Stimulated activated CD8-positive, alpha-beta memory T cell treated with anti-CD3 and anti-CD28 coated beads, Interleukin-7, amount 100 ng/mL, for 1 hour (primary cell): Measurements from ENCODE around the gene NUP153.
"Not testable (repeated sequence)": the region's sequence is repeated elsewhere in the genome, so short reads cannot be mapped to it uniquely, and the experiment has no call there.

ENCODE experiments used
- DNase-seq, 2 donors: peaks; one replicate each; pipeline ENCODE4 v3.0.0-alpha.2; 2020; ENCODE audit warnings: low read depth in 2 of 2

The NUP153 gene

DNA sequence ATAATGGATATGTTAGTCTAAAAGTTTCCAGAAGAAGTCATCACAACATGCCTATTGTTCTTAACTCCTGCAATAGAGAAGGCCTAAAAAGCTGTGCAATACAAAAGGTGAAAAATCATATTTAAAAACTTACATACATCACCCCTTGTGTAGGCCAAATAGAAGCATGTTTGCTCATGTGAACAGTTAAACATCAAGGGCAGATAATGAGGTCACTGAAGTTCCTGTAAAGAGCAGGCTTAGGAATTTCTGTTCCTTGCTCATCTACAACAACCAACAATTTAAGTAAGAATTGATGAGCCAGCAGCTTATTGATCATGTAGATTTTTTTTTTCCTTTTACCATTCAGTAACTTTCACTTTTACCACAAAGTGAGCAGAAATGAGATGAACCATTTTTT, 7.5 kb upstream of the NUP153 start:
- DNase-seq: no peak

DNA sequence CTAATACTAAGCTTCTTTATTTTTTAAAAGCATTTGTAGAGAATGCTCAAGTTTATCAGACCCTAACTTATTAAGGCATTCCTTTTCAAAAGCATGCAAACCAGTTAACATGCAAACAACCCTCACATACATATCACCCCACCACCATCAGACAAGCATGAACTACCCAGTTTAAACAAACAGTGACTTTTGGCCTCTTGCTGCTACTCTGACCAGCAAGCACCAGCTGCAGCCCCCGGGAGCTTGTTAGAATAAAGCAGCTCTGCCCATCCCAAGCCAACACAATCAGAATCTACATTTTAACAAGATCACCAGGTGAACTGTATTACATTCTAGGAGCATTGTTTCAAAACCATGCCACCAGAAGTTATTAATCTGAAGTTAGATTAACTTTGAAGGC, 5.9 kb upstream of the NUP153 start:
- DNase-seq: no peak

DNA sequence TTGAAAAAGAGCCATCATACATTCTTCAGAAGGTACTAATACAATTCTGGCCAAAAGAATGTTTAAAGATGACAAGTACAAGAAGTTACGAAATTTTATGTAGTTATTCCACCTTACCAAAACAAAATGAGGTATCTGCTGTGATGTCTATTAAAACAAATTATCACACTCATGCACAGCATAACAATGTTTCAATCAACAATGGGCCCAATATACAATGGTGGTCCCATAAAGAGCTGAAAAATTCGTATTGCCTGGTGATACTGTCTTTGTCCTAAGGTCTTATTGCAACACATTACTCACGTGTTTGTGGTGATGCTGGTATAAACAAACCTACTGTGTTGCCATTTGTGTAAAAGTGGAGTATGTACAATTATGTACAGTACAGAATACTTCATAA, 3.6 kb upstream of the NUP153 start:
- no peak for DNase-seq

DNA sequence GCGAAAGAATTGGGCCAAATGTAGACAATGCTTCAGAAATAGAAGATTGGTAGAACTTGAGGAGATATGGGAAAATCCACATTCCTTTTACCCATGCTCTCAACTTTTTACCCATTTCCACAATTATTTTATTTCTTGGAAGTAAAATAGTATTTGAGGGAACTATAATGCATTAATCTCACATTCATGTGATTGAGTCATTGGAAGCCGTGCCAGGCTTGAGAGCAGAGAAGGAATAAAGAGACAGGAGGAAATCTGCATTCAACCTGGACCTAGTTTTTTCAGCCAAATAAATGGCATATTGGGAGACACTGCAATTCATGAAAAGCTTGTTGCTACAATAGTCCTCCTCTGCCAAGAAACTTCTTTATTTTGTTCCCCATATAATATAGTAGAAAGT, 2.8 kb upstream of the NUP153 start:
- no peak for DNase-seq

DNA sequence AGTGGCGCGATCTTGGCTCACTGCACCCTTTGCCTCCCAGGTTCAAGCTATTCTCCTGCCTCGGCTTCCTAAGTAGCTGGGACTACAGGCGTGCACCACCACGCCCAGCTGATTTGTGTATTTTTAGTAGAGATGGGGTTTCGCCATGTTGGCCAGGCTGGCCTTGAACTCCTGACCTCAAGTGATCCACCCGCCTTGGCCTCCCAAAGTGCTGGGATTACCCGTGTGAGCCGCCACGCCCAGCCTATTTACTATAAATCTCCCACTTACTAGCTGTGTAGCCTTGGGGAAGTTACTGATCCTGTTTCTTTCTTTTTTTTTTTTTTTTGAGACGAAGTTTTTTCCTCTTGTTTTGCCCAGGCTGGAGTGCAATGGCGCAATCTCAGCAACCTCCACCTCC, 1.3 kb upstream of the NUP153 start:
- DNase-seq: not testable (repeated sequence)

DNA sequence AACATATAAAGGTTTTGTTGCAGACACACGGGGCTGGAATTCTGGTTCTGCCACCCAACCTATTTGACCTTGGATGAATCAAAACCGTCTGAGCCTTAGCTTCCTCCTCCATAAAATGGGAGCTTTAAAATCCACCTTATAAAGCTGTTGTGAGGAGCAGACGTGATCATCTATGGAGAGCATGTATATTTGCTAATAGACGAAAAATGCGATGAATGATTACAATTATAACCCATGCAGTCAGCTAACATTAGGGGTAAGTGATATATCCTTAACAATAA, 586 bp upstream of the NUP153 start:
- no peak for DNase-seq

DNA sequence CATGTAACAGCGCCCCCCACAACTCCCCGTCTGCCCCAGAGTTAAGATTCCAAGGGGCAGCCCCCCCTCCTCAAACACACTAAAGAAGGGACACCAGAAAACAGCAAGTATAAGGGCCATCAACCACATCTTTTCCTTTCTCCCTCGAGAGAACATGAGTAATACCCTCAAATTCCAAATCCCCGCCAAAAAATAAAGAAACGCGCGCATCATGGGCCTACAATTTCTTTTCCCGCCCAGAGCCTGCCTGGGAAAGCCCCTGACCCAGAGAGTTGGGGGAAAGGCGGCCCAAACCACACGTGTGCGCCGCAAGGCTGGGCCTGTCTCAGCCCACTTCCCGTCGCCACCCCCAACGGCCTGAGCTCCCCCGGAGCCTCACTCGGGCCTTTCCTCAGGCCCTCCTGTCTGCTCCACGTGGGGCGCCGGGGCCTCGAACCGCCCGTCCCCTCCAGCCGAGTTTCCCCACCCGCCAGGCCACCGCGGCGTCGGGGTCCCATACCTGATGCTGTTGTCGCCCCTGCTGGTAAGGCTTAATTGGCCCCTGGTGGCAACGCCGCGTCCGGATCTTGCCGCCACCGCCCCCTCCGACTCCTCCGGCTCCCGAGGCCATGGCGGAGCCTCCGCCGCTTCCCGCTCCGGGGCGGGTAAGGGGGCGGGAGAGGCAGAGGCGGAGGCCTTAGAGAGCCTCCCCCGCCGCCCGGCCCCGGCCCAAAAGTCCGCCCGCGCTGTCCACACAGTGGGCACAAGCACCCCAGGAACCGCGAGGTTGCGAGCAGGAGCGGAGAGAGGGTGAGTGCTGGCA, 746 bp downstream of the NUP153 start:
- peak; percentile 63 to 64 for DNase-seq

DNA sequence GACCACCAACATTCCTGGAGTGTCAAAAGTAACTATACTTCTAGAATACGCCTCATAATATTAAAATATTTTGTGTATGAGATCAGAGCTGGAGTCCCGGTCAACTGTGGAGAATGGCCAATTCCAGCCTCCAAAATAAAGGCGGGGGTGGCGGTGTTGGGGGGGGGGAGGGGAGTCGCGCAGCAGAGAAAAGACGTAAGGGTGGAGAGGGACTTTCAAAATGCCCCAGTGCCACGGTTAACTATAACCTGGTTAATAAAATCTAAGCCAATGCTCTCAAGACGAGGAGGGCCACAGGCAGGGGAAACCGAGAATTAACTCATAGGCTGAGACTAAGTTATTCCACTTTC, 1.3 kb downstream of the NUP153 start:
- no peak for DNase-seq

DNA sequence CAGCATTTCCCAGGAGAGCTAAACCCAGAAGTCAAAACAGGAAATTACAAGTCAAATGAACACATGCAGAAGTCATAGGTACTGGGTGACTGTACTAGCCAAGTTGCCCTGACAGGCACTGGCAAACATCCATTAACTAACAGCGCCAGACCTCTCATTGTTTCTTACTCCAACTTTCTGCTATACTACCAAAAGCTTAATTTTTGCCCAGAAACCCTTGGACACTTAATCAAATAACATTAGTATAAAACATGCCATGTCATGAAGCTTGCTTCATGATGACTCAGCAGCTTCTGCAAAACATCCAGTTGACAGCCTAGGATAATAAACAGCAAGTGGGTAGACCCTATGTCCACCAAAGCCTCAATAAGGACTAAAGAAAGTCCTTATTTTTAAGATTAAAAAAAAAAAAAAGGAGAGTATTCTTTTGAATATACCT, 3.5 kb downstream of the NUP153 start:
- DNase-seq: no peak

DNA sequence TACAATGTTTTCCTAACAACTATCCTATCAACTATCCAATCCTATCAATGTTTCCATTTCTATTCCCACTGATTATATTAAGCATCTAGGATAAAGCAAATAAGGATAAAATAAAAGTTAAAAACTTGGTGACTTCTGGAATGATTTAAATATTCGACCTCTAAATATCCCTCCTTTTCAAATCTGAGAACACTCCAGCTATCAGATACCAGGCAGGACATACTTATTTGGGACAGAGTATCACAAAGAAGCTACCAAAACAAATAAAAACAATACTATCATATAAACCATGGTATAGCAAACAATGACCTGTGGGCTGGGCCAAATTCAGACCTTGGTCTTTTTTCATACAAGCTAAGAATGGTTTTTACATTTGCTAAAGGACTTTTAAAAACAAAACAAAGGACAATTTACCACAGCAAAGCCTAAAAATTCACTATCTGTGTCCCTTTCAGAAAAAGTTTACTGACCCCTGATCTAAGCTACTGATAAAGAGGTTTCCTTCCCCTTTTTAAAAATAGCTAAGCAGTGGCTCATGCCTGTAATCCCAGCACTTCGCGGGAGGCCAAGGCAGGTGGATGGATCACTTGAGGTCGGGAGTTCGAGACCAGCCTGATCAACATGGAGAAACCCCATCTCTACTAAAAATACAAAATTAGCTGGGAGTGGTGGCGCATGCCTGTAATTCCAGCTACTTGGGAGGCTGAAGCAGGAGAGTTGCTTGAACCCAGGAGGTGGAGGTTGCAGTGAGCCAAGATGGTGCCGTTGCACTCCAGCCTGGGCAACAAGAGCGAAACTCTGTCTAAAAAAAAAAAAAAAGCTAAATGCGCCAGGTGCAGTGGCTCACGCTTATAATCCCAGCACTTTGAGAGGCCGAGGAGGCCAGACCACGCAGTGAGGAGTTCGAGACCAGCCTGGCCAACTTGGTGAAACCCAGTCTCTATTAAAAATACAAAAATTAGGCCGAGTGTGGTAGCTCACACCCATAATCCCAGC, 6.0 kb downstream of the NUP153 start:
- no peak for DNase-seq

DNA sequence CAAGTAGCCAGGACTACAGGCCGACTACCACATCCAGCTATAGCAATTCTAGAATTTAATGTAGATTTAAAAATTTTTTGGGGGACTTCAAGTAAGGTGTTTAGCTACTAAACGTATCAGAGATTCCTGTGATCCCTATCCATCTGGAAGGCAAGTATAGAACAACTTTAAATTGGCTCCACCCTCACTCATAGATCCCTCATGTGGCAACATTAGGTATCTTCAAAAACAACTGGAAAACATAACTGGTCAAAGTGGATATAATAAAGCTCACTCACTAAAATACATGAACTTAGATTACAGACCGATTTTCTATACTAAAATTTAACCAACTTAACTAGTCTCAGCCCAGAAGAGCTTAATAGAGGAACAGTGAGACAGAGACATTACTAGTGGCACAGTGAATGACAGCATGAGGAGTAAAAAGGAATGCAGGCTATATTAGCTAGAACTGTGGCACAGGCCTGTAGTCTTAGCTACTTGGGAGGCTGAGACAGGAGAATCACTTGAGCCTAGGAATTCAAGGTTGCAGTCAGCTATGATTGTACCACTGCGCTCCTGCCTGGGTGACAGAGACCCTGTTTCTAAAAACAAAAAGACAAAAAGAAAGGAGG, 14.7 kb downstream of the NUP153 start:
- no peak for DNase-seq

DNA sequence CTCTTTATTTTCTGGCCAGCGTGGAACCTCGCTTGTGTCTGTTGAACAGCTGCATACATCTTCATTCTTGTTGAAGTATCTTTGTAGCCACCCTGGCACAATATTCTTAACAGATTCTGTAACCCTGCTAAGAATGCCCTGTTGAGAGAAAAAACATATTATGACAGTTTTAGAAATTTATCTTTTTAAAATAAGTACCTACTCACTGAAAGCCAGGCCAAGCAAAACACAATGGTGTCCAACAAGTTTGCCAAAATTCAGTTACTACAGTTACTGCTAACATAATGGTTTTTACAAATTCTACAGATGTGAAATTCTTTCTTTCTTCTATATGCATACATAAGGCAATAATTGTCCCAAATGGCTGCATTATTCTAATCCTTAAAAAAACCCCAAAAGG, 18.2 kb downstream of the NUP153 start:
- no peak for DNase-seq

DNA sequence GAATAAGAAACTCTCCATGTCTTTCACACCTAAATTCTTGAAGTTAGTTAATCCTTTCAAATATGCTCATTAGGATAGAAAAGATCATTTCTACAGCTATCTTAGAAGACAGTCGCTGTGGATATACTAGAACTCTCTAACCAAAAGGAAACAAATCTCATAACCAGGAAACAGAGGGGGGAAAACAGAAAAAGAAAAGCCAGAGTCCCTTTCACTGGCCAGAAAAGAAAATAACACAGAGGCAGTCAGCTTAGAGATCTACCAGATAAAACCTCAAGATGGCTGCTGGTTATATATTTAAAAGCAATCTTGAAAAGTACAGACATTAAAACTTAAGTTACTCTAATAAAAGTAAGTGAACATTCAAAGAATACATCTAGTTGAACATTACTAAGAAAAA, 19.6 kb downstream of the NUP153 start:
- no peak for DNase-seq

DNA sequence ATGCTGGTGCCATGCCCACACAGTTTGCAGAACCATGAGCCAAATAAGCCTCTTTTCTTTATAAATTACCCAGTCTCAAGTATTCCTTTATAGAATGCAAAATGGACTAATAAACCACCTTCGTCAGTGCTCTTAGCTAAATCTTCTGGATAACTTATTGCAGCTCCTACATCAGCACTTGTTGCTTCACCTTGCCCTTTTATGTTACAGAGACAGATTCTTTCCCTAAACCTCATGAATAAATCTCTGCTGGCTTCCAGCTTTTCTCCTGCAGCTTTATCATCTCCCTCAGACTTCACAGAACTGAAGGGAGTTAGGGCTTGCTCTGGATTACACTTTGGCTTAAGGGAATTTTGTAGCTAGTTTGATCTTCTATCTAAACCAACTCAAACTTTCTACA, 22.6 kb downstream of the NUP153 start:
- no peak for DNase-seq

DNA sequence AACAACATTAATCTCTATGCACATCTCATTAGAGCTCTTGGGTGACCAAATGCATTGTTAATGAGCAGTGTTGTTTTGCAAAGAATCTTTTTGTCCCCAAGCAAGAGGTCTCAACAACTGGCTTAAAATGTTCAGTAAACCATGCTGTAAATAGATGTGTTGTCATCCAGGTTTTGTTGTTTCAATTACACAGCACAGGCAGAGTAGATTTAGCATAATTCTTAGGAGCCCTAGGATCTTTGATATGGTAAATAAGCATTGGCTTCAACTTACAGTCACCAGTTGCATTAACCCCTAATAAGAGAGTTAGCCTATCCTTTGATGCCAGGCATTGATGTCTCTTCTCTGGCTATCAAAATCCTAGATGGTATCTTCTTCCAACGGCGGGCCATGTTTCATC, 23.3 kb downstream of the NUP153 start:
- DNase-seq: no peak

DNA sequence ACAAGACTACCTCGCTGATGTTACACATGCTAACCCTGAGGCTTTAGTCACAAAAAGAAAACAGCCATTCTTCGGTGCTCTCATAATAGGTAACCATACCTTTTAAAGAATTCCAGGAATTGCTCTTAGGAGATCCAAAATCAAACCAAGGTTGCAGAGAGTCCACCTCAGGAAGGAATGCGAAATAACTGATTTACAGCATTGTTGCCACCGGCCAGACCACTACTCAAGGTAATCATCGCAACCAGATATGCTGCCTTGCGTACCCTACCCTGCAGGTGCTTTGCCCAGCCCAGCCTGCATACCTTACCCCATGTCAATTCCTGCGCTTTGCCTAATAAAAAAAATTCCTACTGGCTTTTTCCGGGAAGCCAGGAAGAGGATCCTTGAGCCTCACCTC, 27.0 kb downstream of the NUP153 start:
- DNase-seq: no peak

DNA sequence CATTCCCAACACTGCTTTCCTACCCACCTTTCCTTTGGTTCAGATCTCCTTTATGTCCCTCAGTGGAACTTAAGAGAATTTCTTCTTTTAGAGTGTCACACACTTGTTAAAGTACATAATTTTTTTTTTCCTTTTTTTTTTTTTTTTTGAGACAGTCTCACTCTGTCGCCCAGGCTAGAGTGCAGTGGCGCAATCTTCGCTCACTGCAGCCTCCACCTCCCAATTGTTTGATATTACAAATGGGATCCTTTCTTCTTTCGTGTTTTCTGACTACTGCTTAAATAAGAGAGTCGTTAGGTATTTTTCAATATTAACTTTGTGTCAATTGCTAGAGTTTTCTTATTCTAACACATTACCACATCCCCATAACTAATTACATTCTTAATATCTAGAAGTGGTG, 29.1 kb downstream of the NUP153 start:
- no peak for DNase-seq

DNA sequence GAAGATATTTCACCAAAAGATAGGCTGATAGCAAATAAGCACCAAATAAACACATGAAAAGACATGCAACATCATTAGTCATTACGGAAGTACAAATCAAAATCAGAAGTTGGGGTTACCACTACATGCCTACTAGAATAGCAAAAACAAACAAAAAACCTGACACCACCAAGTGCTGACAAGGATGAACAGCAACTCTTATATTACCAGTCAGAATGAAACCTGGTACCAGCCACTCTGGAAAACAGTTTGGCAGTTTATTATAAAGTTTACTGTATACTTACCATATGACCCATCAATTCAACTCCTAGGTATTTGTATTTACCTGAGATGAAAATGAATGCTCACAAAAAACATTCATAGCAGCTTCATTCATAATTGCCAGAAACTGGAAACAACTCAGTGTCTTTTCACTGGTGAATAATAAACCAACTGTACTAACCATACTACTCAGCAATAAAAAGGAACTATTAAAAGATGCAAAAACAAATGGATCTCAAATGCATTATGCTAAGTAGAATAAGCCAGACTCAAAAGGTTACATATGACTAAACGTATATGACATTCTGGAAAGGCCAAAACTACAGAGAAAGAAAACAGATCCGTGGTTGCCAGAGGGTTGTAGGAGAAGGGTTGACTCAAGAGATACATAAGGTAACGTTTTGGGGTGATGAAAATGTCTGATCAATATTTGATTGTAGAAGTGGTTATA, 33.0 kb downstream of the NUP153 start:
- no peak for DNase-seq

DNA sequence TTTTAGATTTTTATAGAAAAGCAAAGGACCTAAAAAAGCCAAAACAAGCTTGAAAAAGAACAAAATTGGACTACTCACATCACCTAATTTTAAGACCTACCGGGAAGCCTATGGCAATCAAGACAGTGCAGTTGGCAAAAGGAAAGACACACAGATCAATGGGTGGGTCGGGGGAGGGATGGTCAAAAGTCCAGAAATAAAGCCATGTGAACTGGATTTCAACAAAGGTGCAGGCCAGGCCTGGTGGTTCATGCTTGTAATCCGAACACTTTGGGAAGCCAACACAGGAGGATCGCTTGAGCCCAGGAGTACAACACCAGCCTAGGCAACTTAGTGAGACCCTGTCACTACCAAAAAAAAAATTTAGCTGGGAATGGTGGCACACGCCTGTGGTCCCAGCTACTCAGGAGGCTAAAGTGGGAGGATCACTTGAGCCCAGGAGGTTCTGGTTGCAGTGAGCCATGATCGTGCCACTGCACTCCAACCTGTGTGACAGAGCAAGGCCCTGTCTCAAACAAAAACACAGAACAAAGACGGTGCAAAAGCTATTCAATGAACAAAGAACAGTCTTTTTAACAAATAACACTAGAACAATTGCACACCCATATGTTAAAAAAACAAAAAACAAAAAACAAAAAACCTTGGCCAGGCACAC, 34.5 kb downstream of the NUP153 start:
- no peak for DNase-seq

DNA sequence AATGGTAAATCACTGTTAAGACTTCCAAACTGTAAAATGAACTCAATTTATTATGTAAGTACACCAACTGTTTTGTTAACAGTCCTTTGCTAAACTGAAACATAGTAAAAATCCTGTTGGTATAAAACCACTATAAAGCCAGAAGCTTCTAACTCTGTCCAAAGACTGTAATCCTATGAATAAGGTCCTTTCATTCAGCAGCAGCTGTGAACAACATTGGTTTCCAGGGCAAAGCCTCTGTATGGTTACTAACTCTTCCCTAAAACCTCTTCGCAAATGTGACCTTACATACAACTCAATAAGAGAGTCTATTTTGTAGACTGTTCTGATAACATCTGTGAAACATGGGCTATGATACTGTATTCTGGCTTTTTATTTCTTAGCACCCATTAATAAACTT, 40.1 kb downstream of the NUP153 start:
- DNase-seq: no peak

DNA sequence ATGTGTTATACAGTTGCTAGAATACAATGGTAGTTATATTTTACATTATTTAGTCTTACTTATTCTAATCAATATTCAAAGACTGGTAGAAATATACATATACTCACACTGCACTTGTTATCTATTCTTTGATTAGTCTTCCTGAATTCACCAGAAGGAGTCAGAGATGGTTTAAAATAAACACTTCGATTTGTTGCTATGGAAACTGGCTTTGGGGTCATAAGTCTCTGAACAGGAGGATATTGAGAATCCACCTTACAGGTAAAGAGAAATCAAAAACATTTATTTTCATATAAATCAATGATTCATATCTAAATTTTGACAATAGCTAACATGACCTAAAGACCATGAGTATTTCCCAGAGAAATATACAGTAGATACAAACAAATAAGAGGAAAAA, 41.6 kb downstream of the NUP153 start:
- no peak for DNase-seq

DNA sequence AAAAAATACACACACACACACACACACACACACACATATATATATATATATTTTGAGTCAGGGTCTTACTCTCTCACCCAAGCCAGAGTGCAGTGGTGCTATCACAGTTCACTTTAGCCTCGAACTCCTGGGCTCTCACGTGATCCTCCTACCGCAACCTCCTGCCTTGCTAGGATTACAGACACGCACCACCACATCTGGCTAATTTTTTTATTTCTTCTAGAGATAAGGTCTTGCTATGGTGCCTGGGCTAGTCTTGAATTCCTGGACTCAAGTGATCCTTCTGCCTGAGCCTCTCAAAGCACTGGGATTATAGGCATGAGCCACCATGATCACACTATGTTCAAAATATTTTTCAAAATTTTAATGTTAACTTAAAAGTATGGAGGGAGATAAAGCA, 43.5 kb downstream of the NUP153 start:
- DNase-seq: no peak
